ENCODE measurements around the gene SPATA31C1. TPM values are rescaled to one million over a fixed set of nuclear protein-coding genes. Genes with fewer than 3 reads are reported as not detected.

SPATA31C1 gene
- polyA plus RNA-seq, 2 of the 4 experiments (the other 2 are of a cell fraction), result not detected

DNA sequence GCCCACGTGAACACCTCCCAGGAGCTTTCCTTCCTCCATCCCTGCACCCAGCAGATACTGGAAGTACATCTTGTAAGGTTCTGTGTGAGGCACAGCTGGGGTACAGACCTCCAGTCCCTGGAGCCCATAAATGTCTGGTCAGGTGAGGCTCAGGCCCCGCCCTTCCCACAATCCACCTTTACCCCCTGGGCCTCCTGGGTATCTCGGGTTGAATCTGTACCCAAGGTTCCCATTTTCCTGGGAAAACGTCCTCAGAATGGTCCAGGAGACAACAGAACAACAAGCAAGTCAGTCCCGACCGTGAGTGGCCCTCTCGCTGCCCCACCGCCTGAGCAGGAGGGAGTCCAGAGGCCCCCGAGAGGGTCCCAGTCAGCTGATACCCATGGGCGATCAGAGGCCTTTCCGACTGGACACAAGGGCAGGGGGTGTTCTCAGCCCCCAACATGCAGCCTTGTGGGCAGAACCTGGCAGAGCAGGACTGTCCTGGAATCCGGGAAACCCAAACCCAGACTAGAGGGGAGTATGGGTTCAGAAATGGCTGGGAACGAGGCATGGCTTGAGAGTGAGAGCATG is 30.7 kb upstream of the SPATA31C1 start:
- H3K4me1 ChIP-seq, result no peaks in the 10 kb centered on the region
- DNase-seq (ENCODE audit: low read depth in 1 of 2, low spot score in 1 of 2) (no peak), ATAC-seq (no peak), FAIRE-seq (no peak)
- no peaks in the 10 kb centered on the region for H3K9me3 ChIP-seq
- no peak overlapping the region for H3K4me2 ChIP-seq
- POLR2A ChIA-PET, result no interaction called here
- TF ChIP-seq RNF2 (IDR thresholded peaks at IDR 0.05; ENCODE audit: borderline replicate concordance, low read depth) (no peak), RFX5 (IDR thresholded peaks at IDR 0.05) (no peak), RCOR1 (IDR thresholded peaks at IDR 0.05; ENCODE audit: low read depth, low read length) (no peak), HOXA7 (CRISPR knock-in tag; IDR thresholded peaks at IDR 0.05) (no peak)
- TF ChIP-seq, protein P1, sequence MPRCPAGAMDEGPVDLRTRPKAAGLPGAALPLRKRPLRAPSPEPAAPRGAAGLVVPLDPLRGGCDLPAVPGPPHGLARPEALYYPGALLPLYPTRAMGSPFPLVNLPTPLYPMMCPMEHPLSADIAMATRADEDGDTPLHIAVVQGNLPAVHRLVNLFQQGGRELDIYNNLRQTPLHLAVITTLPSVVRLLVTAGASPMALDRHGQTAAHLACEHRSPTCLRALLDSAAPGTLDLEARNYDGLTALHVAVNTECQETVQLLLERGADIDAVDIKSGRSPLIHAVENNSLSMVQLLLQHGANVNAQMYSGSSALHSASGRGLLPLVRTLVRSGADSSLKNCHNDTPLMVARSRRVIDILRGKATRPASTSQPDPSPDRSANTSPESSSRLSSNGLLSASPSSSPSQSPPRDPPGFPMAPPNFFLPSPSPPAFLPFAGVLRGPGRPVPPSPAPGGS (IDR thresholded peaks at IDR 0.05), result no peak
- TF ChIP-seq, protein P2, sequence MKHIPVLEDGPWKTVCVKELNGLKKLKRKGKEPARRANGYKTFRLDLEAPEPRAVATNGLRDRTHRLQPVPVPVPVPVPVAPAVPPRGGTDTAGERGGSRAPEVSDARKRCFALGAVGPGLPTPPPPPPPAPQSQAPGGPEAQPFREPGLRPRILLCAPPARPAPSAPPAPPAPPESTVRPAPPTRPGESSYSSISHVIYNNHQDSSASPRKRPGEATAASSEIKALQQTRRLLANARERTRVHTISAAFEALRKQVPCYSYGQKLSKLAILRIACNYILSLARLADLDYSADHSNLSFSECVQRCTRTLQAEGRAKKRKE (CRISPR knock-in tag; IDR thresholded peaks at IDR 0.05; ENCODE audit: low read depth), result no peak
- no peak overlapping the region for H3K4me3 ChIP-seq
- no peak overlapping the region for H3K27ac ChIP-seq
- CTCF ChIA-PET, result interaction anchor here (1.4 kb wide), 1 partner anchor 173 kb away, joined by 3 read pairs; no protein-coding TSS in a partner anchor
- 69% methylated on average over 8 of the region's 13 CpGs for WGBS (ENCODE audit: missing lambda C conversion rate)

DNA sequence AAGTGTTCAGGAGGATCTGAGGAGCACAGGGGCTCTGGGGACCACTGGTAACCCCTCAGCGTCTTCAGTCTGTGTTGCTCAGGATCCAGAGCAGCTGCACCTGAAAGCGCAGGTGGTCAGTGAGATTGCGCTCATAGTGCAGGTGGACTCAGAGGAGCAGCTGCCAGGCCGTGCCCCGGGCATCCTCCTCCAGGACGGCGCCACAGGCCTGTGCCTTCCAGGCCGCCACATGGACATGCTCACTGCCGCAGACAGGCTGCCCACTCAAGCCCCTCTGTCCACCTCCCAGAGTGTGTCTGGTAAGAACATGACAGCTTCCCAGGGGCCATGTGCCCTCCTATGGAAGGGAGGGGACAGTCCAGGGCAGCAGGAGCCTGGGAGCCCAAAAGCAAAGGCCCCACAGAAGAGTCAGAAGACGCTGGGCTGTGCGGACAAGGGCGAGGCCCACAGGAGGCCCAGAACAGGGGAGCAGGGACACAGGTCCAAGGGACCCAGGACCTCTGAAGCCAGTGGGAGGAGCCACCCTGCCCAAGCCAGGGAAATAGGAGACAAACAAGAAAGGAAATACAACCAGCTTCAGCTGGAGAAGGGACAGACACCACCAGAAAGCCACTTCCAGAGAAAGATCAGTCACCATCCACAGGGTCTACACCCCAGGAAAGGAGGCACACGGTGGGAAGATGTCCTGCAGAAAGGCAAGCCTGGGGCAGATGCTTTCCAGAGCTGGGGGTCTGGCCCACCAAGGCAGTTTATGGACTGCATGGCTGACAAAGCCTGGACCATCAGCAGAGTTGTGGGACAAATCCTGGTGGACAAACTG is 29.9 kb upstream of the SPATA31C1 start:
- Histone ChIP-seq H3K27ac (no peak overlapping the region), H3K4me3 (no peak overlapping the region), H3K4me1 (no peaks in the 10 kb centered on the region), H3K9me3 (no peaks in the 10 kb centered on the region), H3K4me2 (no peak overlapping the region)
- ChIA-PET POLR2A (no interaction called here), CTCF (no interaction called here)
- DNase-seq (ENCODE audit: low read depth in 1 of 2, low spot score in 1 of 2) (no peak), ATAC-seq (no peak), FAIRE-seq (no peak)
- TF ChIP-seq FOSL2 (IDR thresholded peaks at IDR 0.05) (no peak), FOSL2 (CRISPR knock-in tag; IDR thresholded peaks at IDR 0.05) (no peak), TFCP2L1 (CRISPR knock-in tag; IDR thresholded peaks at IDR 0.05) (no peak), NFE2L2 (conservative IDR thresholded peaks at IDR 0.05; ENCODE audit: low read length) (no peak), EP300 (IDR thresholded peaks at IDR 0.05) (no peak), MYC (IDR thresholded peaks at IDR 0.05; ENCODE audit: borderline replicate concordance, low read length) (no peak), POLR2AphosphoS2 (conservative IDR thresholded peaks at IDR 0.05; ENCODE audit: low read length) (no peak), RARB (CRISPR knock-in tag; IDR thresholded peaks at IDR 0.05) (no peak), EHF (CRISPR knock-in tag; IDR thresholded peaks at IDR 0.05) (no peak), HEYL (CRISPR knock-in tag; IDR thresholded peaks at IDR 0.05) (no peak), ZFP36 (IDR thresholded peaks at IDR 0.05; ENCODE audit: borderline replicate concordance, partially characterized antibody) (no peak), SMC3 (IDR thresholded peaks at IDR 0.05) (no peak), CHD2 (IDR thresholded peaks at IDR 0.05; ENCODE audit: low read length, partially characterized antibody) (no peak), KDM1A (IDR thresholded peaks at IDR 0.05; ENCODE audit: low read depth) (no peak)
- TF ChIP-seq, protein P3, sequence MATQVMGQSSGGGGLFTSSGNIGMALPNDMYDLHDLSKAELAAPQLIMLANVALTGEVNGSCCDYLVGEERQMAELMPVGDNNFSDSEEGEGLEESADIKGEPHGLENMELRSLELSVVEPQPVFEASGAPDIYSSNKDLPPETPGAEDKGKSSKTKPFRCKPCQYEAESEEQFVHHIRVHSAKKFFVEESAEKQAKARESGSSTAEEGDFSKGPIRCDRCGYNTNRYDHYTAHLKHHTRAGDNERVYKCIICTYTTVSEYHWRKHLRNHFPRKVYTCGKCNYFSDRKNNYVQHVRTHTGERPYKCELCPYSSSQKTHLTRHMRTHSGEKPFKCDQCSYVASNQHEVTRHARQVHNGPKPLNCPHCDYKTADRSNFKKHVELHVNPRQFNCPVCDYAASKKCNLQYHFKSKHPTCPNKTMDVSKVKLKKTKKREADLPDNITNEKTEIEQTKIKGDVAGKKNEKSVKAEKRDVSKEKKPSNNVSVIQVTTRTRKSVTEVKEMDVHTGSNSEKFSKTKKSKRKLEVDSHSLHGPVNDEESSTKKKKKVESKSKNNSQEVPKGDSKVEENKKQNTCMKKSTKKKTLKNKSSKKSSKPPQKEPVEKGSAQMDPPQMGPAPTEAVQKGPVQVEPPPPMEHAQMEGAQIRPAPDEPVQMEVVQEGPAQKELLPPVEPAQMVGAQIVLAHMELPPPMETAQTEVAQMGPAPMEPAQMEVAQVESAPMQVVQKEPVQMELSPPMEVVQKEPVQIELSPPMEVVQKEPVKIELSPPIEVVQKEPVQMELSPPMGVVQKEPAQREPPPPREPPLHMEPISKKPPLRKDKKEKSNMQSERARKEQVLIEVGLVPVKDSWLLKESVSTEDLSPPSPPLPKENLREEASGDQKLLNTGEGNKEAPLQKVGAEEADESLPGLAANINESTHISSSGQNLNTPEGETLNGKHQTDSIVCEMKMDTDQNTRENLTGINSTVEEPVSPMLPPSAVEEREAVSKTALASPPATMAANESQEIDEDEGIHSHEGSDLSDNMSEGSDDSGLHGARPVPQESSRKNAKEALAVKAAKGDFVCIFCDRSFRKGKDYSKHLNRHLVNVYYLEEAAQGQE (IDR thresholded peaks at IDR 0.05), result no peak
- 71% methylated on average over 7 of the region's 13 CpGs for whole genome bisulfite sequencing (ENCODE audit: missing lambda C conversion rate)

All from A549 (cell line).